ENCODE results near the gene MAP7.
"Not testable (repeated sequence)": the region's sequence is repeated elsewhere in the genome, so short reads cannot be mapped to it uniquely, and the experiment has no call there.

Gene MAP7

DNA sequence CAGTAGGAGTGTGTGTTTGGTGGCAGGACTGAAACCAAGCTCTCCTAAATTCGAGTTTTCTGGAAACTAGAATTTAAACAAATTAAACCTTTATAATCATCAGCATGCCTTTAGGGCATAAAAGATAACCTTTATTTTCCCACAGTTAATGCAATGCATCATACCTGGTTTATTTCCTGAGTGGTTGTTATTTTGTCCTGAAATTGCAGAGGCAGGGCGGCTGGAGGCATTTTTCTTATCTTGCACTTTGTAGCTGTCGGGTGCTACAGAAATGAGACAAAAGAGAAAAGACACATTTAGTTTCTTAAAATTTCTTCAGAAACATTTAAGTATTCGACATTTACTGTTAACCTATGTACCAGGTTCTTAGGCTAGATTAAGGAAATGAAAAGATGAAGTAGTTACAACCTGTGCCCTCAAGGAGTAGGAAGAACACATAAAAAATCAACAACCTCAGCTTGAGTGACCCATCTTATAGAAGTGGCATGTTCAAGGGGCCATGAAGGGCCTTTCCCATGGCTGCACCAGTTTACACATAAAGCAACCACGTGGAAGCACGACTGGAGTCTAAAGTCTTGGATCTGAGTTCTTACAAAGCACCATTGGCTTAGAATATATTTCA lies 128.6 kb downstream of the MAP7 start:
- DNase-seq (ENCODE audit: low spot score) = no peak

DNA sequence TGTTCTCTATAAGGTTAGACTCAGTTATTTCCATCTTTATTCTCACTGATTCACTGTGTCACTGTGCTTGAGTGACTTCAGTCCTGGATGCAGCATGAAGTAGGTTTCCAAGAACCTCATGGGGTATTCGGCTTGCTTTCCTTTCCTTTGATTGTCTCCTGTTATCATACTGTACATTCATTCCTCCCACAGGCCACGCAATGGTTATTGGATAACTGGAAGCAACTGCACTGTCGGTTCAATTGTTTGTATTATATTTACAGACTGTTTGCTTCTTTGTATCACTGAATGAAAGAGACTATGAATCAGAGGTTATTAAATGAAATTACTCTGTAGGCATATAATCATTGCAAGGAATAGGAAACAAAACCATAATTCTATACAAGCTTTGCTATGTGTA lies 129.4 kb downstream of the MAP7 start:
- no peak for DNase-seq (ENCODE audit: low spot score)

DNA sequence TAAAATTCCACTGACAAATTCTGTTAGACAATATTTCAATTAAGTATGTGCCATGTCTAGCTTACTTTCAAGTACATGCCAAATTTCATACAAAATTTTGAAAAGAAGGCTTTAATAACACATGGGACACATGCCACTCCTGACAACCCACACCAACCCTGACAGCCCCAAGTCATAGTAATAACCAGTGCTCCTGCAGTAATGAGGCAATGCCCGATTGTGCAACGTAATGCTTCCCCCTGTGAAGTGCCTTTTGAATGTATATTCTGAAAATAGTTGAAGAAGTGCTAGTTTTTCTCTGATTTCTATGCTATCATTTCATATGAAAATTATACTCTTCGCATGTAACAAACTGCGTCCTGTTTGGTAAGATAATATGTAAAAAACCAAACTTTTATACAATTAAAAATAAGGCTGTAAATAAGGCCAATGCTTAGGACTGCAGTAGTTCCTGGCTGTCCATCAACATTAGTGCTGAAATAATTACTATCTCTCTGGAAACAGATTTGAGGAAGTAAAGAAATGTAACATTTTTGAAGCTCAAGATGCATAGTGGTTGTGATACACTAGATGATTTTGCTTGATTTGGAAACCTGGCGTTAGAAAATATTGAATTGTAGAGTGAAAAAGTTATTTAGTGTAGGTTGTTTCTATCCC lies 134.7 kb downstream of the MAP7 start:
- no peak for DNase-seq (ENCODE audit: low spot score)

DNA sequence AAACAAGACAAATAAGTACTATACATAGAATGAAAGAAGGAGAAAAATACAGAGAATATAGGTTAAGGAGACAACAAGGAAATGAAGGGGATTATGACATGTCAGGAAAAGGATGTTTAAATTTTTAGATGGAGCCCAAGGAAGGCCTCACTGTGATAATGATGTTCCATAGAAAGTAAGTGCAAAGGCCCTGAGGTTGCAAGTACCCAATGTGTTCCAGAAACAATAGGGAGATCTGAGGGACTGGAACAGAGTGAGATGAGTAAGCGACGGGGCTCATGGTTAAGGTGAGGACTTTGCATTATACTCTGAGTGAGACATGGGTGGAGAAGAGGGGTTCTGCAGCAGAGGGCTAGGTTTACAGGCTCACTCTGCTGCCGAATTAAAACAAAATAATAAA lies 137.8 kb downstream of the MAP7 start:
- DNase-seq (ENCODE audit: low spot score) = no peak

DNA sequence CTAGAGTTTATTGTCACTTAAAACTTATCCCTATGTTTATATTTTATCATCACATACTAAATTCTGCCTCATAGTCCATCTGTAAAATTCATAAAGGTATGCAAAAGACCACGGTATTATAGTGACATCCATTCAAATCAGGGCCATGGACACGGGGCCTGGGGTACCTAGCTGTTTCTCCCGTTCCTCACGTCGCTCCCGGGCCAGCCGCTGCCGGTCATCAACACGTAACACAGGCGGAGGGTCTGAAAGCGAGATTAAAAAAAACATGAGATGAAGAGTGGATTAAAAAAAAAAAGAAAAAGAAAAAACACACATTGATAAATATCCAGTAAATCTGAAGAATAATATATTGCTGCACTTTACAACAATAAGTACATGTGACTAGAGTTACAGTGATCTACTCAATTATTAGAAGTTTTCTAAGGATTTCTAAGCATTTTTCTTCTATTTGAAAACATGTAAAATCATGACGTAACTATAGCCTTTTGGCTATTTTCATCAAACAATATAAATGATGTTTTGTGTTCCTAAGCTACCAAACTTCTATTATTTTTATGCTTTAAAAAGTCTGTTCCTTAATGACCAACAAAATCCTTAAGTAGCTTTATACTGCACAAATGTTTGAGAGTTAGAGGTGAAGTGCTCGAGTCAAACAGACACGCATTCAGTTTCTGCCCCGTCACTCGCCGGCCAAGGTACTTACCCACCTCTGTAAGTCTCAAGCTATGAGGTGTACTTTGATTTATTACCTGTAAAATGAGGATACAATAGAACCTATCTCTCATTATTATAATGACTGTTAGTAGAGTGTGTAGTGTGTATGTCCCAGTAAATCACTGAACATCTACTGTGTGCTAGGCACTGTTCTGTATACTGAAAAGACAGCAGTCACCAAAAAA lies 138.5 kb downstream of the MAP7 start:
- DNase-seq (ENCODE audit: low spot score) = no peak

DNA sequence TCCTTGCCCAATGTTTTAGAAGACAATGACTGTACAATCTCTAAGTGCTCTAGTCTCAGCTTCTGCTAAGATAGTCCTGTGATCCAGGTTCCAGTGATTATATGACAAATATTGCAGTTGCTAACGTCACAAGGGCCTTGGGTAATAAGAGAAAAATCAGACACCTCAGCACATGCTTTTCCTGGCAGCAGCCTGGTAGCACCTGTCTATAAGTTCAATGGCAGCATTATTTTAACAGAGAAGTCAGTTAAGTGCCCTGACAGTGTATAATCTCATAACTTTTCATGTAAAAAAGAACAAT lies 139.2 kb downstream of the MAP7 start:
- DNase-seq (ENCODE audit: low spot score) = no peak

DNA sequence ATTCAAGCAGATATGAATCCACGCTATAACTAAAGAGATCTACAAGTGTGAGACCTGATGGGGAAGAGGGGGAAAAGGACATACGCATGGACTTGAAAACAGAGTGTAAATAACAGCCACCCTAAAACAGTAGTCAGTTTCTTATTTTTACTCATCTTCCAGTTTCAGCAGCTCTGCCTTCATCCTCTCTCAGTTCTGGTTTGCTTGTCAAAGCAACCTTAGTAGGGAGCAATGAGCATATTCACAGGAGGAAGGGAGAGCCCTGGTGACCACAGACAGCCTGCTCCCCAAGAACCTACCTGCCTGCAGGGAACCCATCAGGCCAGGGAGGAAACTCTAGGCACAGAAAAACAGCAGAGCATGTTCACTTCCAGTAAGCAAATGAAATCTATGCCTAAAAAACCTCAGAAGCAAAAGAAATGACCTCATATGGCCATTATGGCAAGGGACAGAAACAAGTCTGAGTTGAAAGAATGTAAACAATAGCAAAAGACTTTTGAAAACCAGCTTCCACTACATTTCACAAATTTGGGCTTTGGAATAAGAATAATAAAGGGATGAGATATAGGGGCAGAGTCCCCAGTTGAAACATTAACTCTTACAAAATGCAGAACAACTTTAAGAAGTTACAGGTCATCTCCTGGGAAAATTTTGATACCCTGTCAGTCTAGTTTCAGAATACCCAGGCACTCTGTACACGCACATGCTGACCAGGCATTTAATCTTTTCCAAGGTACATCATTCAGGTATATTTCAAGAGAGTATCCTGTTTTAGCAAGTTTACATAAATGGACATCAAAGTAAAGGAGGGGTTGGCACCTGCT lies 139.8 kb downstream of the MAP7 start:
- peak; percentile 32 for DNase-seq (ENCODE audit: low spot score)

DNA sequence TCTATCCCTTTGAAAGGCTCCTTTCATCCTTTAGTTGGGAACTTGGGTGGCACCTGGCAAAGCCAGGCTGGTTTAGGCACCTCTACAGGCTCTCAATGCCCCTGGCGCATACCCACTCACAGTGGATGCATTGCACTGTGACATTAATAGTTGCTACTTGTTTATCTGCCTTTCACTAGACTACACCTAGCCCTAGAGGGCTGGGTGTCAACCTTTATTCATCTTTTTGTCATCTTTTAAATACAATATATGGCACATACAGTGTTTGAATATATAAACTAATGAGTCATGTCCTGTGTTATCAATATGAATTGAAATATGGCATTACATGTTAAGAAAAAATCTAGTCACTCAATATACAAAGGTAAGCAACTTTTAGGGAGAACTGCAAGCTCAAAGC lies 140.6 kb downstream of the MAP7 start:
- no peak for DNase-seq (ENCODE audit: low spot score)

DNA sequence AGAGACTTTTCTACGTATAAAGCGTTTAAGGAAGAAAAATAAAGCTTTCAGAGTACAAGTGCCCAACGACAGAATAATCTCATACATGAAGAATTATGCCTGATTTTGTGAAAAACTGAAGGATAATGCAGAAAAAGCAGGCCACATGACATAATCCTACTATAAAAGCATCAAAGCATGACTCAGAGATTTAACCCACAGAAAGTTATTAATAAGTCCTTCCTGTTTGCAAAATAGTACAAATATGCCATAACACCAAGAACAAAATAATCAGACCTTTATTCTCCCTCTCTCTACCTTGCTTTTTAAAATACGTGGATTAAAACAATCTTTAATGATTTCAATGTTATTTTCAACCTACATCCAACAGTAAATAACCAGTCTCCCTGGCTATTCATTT lies 142.0 kb downstream of the MAP7 start:
- peak; percentile 20 for DNase-seq (ENCODE audit: low spot score)

DNA sequence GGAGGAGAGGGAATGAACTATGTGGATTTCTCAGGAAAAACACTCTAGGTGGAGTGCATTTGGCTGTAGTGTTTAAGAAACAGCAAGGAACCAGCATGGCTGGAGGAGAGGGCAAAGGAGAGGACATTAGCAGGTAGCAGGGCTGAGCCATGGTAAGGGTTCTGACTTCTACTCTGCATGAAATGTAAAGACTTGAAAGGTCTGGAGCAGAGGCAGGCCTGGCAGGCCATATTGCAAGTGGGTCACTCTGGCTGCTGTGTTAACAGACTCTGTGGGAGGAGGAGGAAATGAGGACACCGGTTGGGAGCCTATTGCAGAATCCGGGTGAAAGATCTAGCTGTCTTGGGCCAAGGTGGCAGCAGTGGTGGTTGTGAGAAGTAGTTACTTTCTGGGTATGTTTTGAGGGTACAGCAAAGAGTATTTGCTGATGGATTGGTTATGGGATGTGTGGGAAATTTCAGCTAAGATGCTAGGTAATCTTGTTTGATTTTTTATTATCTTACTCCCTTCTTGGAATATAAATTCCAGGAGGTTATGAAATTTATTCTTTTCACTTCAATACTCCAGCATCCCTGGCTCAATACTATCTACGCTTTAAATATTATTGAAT lies 144.7 kb downstream of the MAP7 start:
- DNase-seq (ENCODE audit: low spot score) = no peak

DNA sequence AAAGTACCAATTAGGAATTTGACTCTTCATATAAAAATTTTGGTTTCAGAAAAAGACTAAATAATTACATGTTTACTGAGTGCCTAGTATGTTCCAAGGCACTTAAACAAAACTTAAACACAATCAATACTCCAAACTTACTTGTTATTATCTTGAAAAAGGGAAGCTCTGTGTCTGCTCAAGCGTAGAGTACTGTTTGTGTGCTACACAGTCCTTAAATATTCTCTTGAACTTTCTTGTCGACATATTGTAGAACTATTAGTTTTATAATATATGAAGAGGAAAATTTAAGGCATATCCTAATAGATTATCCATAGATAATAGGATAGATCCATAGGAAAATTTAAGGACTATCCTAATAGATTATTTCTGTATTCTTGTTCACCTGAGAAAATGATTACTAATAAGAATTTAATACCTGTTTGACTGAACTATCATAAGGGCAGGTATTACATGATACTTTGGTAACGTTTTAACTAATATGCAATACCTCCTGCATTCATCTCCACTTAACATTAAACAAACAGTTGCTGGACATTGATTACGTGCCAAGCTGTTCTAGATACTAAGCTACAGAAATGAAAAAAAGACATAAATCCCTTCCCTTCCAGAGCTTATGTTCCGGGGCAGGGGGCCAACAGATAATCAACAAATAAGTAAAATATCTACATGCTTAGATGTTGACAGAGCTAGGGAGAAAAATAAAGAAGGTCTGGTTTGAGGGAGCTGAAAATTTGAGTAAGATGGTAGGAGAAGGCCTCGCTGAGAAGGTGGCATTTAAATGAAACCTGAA lies 145.4 kb downstream of the MAP7 start:
- DNase-seq (ENCODE audit: low spot score) = no peak

DNA sequence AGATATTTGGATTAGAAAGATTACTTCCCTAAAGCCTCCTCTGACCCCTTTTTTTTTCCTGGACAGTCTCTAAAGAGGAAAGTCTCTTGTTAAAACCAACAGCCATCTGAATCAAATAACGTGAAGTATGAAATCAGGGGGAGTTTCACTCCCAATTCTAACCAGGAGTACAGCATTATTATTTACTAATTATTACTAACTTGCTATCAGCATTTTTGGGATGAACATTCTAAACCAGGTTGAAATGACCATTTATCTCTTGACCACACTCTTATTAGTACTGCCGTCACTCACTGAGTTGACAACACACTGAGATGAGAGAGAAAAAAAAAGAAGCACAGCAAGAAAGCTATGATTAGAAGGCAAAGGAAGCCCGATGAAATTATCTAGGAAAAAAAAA lies 146.2 kb downstream of the MAP7 start:
- no peak for DNase-seq (ENCODE audit: low spot score)

DNA sequence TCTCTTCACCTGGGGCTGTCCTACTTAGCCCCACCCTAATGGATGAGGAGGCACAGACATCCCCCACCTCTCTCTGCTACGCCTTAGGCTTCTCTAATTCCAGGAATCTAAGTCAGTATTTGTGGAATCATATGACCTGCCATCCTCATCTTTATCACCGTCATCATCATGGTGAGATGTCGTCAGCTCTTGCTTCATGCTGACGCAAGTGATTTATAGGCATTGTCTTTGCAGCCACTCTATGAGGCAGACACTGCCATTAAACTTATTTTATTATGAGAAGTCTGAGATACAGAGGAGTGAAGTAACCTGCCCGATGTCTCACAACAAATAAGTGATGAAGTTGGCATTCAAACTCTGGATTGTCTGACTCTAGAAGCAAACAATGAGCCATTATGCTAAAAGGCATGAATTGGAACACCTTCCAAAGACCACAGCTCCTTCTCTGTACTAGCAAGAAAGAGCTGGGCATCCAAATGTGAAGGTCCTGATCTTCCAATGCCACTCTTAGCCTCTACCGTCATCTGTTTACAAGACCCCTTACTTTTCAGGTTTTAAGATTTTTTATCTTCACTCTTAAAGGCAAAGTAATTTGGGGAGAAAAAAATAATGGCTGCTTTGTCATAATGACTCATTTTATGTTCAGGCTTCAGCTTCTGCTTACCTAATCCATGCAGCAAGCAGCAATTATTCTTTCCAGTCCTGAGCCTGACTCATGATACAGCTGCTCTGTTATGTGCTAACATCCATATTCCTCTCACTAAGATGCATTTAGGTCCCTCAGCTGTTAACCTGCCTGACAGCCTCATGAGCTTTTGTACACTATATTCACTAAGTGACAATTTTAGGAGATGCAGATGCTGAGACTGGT lies 146.9 kb downstream of the MAP7 start:
- DNase-seq (ENCODE audit: low spot score) = peak; percentile 87

DNA sequence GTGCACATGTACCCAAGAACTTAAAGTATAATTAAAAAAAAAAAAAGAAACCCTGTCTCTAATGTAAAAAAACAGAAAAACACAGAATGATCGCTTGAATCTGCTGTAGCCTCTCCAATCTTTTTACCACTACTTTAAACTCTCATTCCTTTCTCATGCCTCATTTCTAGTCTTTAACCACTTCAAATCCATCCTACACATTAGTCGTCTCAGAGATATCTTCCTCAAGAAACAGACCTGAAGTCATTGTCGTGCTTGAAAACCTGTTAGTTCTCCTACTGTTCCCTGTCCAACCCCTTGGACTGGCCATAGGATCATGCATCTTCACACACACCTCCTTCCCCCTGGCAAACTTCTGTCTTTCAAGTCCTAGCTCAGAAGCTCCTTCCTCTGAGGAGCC lies 148.5 kb downstream of the MAP7 start:
- peak; percentile 55 for DNase-seq (ENCODE audit: low spot score)

DNA sequence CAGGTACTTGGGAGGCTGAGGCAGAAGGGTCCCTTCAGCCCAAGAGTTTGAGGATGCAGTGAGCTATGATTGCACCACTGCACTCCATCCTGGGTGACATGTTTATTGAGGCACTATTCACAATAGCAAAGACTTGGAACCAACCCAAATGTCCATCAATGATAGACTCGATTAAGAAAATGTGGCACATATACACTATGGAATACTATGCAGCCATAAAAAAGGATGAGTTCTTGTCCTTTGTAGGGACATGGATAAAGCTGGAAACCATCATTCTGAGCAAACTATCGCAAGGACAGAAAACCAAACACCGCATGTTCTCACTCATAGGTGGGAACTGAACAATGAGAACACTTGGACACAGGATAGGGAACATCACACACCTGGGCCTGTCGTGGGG lies 149.0 kb downstream of the MAP7 start:
- DNase-seq (ENCODE audit: low spot score) = not testable (repeated sequence)

DNA sequence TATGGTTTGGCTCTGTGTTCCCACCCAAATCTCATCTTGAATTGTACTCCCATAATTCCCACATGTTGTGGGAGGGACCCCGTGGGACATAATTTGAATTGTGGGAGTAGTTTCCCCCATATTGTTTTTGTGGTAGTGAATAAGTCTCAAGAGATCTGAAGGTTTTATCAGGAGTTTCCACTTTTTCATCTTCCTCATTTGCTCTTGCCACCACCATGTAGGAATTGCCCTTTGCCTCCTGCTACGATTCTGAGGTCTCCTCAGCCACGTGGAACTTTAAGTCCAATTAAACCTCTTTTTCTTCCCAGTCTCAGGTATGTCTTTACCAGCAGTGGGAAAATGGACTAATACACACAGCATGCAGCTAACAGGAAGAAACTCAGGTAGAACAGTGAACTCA lies 151.8 kb downstream of the MAP7 start:
- DNase-seq (ENCODE audit: low spot score) = no peak

DNA sequence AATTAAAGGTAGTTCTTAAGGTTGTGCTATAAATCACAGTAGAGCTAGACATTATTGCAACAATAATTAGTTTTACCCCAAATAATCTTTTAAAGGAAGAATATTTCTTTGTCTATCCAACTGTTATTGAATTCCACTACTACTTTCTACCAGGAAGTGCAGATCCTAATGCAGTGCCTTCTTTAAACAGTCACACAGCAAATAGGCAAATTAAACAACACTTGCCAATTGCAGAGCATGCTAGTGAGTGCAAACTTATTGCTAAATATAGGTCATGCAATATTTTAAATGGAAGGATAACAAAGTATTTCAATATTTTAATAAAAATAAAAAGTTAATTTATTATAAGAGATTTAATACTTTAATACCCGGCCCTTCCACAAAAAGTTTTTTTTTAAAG lies 153.3 kb downstream of the MAP7 start:
- no peak for DNase-seq (ENCODE audit: low spot score)

DNA sequence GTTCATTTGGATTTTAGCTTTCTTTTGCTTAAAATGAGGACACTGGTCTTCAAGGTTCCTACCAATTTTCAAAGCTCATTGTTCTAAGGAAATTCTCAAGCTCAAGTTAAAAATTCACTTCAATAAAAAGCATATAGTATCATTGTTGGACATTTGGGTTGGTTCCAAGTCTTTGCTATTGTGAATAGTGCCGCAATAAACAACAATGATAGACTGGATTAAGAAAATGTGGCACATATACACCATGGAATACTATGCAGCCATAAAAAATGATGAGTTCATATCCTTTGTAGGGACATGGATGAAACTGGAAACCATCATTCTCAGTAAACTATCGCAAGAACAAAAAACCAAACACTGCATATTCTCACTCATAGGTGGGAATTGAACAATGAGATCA lies 159.3 kb downstream of the MAP7 start:
- DNase-seq (ENCODE audit: low spot score) = not testable (repeated sequence)

DNA sequence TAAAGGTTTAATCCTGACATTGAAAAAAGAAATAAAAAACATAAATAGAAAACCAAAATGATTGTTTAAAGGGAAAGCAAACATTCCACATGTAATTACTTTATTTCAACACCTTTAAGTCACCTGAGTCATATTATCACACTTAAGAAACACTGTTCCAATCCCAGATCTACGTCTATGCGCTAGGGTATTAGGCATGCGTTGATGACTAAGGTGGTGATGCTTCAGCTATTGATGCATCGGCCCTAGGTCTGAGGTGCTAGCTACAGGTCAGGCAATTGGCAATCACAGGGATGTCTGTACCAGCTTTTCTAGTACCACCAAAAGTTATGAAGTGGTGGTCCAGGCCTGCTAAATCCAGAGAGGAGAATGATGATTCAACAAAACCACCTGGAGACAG lies 162.9 kb downstream of the MAP7 start:
- no peak for DNase-seq (ENCODE audit: low spot score)

DNA sequence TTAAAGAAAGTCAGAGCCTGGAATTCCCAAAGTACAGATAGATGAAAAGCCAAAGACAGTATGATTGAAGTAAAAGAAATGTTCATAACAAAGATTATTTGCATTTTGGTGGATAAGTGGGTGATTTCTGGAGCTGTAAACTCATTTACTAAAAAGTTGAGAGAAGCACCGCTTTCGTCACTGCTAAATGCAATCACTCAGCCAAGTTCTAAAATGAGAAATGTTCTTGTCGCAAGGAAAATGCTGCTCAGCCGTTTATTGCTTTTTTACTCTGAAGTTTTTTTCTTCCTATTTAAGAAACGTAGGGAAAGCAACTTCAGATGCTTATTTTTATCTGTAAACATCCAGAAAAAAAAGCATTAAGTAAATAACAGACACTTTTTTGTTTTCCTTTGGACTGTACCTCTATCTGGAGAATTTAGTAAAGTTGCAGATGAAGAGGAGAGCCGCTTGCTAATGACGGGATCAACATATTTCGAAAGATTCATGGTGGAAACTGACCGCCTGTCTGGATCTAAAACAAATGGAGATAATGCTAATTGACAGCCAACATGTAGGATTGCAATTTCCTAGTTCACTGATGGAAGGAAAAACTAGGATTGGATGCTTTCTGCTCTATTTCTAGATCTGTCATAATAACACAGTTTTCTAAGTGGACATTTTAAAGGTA lies 166.8 kb downstream of the MAP7 start:
- DNase-seq (ENCODE audit: low spot score) = no peak

Measured in AG08395 (cell line).